Nucleus accumbens (tissue), 56 donors: ENCODE measurements around the gene CKAP2L.

Experiments
- DNase-seq, 56 donors: peaks; one replicate each; lab custom pipeline; 2025; lab: John Stamatoyannopoulos, UW

The CKAP2L gene

DNA sequence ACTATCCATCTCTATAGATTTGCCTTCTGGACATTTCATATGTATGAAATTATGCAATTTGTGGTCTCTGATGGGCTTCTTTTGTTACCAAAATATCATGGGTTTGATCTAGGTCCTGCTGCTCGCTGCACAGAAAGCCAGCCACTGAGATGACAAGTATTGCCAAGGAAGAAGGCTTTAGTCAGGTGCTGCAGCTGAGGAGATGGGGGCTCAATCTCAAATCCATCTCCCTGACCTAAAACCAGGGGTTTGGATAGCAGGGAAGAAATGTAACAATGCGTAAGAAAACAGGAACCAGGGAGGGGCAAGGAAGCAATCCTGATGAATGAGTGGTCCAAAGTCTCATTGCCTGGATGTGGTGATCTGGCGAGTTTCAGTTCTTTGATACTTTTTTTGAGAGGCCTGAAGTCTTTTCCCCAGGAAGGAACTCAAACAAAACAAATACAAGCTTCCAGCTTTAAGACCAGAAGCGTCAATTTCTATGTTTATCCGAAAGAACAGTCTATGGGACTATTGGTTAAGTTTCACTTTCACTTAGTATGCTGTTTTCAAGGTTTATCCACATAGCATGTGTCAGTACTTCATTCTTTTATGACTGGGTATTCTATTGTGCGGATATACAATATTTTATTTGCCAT is 3.4 kb upstream of the CKAP2L start:
- DNase-seq = no peak

DNA sequence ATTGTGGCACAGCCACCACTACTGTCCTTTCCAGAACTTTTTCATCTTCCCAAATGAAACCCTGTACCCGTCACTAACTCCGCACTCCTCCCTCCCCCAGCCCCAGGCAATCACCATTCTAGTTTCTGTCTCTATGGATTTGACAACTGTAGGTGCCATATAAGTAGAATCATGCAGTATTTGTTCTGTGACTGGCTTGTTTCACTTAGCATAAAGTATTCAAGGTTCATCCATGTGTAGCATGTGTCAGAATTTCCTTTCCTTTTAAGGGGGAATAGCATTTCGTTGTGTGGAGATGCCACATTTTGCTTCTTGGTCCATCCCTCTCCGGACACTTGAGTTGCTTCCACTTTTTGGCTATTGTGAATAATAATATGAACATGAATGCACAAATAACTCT is 842 bp upstream of the CKAP2L start:
- DNase-seq = no peak

DNA sequence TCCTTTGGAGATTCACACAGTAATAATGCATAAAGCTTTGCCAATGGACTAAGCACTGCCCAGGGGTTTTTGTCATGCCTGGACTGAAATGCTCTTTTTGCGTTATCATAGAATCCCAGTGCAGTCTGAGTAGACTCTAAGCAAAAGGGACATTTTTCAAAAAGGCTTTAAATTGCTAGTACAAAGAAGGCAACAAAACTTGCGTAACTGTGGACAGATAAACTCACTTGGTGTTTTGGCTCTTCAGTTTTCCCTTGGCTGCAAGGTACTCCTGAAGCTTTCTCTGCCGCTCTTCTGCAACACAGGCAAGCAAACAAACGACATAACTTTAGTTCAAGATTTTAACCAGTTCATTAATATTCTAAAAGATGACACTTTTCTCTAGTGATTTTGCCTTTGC is 2.1 kb downstream of the CKAP2L start:
- DNase-seq = no peak

DNA sequence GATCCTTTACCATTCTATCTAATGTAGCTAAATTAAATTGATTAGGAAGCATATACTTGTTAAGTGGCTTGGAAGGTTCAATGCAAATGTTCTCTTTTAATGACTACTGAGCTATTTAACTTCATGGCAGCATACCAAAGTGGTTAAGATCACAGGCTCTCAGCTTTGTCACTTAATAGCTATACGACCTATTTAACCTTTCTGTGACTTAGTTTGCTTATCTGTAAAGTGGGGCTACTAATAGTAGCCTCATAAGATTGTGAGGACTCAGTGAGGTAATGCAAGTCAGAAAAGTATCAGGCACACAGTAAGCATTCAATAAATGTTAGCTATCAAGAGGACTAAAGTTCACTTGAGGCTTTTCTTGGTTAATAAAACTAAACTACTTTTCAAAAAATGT is 4.3 kb downstream of the CKAP2L start:
- DNase-seq = no peak

DNA sequence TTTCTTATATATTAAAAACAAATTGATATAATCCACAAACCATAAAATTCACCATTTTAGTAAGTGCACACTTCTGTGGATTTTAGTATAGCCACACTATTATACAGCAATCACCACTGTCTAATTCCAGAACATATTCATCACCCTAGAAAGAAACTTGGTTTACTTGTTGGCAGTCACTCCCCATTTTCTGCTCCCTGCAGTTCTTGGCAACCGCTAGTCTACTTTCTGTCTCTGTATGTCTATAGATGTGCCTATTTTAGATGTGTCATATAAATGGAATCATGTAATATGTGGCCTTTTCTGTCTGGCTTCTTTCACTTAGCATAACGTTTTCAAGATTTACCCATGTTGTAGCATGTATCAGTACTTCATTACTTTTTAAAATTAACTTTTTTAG is 5.7 kb downstream of the CKAP2L start:
- DNase-seq = no peak

DNA sequence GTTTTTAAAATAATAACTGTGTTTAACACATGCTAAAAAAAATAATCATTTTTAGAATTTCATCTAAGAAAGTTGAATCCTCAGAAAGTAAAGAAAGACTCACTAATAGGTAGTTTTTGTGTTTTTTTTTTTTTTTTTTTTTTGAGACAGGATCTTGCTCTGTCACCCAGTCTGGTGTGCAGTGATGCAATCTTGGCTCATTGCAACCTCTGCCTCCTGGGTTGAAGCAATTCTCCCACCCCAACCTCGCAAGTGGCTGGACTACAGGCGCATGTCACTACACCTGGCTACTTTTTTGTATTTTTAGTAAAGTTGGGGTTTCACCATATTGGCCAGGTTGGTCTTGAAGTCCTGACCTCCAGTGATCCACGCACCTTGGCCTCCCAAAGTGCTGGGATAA is 7.1 kb downstream of the CKAP2L start:
- no peak for DNase-seq

DNA sequence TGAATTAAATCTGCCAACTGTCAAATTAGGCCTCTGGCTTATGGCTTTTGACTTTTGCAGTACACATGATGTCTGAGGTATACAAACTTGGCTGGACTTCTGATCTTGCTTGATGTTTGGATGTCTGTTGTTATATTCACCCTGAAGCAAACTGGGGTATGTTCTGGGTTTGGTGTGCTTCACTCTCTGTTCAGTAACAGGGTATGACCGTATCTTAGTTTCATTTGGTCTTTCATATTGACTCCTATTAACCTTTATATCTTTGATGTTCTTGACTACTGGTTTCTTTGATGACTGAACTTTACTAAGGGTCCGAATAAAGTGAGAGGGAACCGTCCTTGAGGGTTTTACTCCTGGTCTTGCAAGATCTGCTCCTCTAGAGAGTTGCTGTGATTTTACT is 8.2 kb downstream of the CKAP2L start:
- DNase-seq = no peak

DNA sequence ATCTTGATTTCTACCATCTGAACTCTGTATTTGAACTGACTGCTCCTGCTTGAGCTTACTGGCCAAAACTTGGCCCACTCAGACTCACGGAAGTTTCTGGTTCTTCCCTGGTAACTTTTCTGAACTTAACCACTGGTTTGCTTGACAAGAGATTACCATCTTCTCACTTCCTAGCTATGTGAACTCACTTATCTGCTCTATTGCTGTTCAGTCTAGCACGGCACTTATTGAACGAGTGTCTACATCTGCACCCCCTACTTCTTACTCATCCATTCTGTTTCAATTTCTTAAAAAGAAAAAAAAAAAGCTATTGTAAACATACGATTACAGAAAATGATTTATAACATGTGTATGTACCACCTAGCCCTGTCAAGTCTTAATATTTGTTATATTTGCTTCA is 9.0 kb downstream of the CKAP2L start:
- DNase-seq = no peak

DNA sequence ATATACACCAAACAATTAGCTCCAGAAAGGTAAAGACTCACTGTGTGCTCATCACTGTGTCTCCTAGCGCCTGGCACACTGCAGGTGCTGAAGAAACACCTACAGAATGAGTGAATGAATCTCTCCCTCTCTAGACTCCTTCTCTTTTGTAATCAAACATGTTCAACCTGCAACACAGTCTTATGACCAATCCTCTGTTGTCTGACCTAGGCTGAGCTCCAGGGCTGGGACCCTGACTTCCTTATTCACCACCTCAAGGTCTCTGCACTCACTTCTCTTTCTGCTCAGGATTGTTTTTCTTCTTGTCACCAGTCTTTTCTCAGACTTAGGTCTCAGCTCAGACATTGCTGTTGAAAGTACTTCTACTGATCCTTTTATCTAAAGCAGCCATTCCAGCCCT is 9.8 kb downstream of the CKAP2L start:
- DNase-seq = no peak

DNA sequence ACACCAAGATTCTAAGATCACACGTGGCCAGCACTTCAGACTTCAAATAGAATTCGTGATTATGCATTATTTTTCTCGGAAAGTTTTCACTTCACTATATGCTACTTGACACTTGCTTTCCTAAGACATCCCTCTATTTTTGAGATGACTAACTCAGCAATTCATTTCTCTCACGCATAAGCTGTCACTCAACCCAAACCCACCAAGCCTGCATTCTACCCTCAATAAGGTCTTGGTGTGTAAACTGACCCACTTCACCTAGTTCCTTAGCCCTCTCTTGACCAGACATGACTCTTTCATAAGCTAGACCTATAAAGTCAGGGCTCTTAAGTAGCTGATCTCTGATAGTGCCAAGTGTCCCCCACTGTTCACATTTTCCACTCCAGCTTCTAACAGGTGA is 11.7 kb downstream of the CKAP2L start:
- DNase-seq = no peak

DNA sequence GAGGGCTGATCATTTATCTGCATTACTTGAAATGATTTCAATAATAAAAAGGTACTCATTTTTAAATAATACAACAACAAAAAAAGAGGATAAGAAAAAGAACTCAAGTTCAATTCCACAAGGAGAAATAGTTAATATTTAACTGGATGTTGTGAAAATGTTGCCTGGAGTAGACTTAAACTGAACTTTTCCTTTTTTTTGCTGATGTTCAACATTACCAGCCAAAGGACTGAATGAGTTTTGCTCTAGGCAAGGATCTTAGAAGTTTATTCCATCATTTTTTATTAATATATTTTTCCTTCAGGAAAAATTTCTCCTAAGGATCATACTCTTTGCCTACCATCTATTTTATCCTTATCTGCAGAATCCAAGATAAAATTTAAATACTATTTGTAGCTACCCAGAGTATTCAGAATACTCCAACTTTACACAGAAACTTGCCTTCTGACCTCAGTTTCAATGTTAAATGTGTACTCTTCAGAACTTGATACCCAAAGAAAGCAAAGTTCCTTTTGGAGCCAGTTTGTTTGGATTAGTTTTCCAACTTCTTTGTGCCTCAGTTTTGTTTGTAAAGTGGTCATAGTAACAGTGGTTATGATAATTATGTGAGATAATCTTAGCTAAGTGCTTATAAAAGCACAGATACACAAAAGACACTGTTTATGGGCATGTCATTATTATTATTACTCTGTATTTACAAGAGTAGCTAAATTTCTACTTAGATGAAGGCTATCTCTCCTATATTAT is 12.8 kb downstream of the CKAP2L start:
- DNase-seq = no peak

DNA sequence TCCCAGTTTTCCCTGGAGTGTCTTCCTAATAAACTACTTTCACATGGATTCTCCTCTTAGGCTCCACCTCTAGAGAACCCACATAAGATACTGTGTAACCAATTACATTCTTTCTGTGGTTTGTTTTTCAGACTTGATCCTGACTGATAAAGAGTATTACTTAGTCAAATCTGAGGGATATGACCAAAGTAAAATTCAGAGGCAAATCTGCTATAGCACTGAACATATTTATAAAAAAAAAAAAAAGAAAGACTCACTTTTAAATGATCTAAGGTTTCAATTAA is 13.9 kb downstream of the CKAP2L start:
- no peak for DNase-seq

DNA sequence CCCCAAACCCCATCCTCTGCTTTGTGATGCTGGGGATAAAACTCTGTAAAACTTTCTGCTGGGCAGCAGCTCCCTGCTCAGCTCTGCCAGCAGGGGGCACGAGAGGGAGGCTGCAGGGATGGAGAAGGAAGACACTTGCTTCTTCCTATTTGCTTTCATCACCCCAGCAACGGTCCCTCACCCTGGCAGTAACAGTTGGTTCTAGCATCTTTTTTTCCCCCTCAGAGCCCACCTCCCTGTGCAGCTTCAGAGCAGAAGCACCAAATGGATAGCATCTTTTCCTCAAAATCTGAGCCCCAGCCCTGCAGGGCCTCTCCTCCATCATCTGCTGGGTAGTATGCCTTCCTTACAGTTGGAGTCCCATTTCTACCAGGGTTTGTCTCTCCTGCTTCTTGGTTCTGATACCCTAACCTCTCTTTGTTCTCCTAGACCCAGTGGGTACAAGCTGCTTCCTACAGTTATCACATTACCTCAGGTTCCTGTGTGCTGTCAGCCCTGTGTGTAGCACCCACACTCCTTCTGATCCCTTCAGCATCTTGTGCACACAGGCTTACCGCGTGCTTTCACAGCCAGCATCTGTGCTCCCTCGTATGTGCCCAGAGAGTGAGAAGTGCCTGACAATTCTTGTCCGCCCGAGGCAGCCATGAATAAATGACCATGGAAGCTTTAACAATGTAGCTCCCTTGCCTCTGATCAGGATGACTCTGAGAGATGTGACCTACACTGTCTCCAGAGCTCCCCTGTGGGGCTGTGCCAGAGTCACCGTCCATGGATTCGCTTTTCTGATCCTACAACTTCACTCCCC is 14.5 kb downstream of the CKAP2L start:
- DNase-seq = peak in 51 of 56 donors; percentile 5 to 83 (median 50)

DNA sequence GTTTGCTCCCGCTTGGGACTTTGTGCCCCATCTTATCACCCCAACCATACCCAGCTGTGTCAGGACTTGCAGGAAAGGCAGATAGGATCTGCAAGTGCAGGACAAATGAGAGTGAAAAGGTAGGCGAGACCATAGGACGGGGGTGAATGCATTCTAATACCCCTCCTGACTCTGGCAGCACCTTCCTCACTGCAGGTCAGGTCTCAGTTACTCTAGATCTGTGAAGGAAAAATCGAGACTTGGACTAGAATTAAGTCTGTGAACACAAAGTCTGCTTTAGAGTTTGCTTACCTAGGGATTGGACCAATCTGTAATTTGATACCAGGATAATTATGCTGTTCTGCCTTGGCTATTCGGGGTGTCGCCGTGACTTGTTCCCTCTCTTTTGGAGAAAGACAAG is 23.9 kb downstream of the CKAP2L start:
- no peak for DNase-seq

DNA sequence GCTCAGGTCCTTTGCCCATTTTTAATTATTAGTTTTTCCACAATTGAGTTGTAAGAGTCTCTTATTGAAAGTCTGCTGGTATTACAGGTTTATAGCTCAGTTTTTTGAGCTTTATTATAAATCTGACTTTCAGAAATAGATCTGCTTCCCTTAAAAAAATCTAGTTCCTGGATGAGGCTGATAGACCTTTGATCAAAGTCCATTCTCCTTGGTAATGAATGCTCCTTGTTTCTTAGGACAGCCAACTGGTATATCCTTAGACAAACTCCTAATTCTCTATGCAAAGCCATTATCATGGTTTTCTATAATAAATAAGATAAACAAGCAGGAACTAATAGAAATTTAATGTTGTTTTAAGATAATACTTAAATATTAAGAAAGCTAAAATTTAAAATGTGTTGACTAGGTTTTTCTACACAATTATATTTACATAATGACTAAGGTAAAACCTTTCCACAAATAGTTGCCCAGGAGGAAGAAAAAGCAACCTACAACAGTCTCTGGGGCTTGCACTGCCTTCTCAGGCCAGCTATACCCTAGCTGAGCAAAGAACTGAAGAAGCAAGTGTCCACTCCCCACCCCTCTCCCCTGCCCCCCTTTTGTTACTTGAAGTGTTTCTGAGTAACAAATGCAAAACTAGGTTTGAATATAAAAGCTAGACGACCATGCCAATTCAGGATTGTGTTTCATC is 26.7 kb downstream of the CKAP2L start:
- no peak for DNase-seq

DNA sequence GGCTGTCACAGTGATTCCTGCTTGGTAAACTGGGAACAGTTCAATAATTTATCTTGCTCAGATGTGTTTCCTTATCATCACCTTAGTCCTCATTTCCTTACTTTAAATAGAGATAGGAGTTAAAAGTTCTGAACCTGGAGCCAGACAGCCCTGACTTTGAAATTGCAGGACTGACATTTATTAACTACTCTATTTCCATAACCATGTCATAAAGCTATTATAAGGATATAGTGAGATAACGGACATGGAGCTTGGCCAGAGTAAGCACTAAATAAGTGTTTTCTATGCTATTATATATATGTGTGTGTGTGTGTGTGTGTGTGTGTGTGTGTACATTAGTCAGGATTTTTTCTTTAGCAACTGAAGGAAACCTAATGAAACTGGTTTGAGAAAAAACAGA is 30.5 kb downstream of the CKAP2L start:
- no peak for DNase-seq

DNA sequence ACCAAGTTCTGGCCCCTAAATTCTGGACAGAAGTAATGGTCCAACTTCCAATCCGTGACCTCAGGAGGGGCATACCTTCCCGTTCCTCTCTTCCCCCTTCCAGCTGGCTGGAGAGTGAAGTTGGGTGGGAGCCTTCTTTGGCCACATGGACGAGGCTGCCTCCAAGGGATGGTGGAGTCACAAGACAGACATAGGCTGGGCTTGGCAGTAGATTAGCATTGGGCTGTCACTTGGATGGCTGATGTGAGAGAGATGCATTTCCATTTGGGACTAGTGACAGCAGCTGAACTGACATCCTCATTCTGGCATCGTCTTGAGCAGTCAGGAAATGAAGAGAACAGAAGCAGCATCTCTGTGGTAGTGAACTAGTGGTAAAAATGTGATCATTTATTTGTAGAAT is 31.0 kb downstream of the CKAP2L start:
- DNase-seq = no peak

DNA sequence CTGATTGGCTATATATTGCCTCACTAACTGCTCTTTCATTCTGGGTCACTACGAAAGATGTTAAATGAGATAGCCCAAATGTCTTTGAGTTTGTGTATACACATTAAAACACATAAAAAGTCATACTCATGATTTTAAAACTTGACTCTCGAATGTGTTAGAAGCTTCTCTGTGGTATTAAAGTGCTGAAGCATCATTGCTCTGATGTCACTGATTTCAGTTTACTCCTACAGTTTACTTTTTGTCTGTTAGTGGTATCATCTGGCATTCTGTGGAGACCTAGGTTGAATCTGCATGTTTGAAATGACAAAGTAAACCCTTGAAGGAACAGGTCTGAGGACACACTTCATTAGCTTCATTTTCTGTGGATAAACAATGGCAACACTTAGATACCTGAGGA is 32.9 kb downstream of the CKAP2L start:
- no peak for DNase-seq

DNA sequence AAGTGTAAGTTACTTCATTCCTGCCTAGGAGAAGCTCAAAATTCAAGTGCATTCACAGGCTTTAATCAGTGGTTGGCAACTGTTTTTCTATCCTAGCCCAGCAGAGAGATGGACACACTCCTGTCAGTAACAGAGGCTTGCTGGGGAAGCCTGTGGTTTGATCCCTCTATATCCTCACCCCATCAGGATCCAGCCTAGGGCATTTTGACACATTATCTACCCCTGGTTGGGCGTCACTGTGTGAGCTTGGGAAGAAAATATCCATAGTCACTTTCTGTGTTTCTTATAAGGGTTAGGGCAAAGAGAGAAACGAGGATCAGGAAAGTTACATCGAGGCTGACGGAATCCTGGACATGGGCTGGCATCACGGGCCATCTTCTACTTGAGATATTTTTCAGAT is 33.6 kb downstream of the CKAP2L start:
- DNase-seq = no peak

DNA sequence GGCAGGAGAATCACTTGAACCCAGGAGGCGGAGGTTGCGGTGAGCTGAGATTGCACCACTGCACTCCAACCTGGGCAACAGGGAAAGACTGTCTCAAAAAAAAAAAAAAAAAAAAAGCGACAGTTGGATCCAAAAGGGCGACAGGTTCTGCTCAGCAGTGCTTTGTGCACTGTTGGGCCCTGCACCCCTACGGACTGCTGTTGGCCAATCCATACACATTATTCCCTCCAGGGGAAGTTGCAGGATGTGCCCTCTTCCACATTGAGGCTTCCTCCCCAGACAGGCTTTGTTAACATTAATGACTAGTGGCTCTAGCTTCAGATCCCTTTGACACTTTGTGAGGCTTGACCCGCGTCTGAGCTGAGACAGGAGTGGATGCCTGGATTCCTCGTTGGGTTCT is 34.2 kb downstream of the CKAP2L start:
- no peak for DNase-seq

DNA sequence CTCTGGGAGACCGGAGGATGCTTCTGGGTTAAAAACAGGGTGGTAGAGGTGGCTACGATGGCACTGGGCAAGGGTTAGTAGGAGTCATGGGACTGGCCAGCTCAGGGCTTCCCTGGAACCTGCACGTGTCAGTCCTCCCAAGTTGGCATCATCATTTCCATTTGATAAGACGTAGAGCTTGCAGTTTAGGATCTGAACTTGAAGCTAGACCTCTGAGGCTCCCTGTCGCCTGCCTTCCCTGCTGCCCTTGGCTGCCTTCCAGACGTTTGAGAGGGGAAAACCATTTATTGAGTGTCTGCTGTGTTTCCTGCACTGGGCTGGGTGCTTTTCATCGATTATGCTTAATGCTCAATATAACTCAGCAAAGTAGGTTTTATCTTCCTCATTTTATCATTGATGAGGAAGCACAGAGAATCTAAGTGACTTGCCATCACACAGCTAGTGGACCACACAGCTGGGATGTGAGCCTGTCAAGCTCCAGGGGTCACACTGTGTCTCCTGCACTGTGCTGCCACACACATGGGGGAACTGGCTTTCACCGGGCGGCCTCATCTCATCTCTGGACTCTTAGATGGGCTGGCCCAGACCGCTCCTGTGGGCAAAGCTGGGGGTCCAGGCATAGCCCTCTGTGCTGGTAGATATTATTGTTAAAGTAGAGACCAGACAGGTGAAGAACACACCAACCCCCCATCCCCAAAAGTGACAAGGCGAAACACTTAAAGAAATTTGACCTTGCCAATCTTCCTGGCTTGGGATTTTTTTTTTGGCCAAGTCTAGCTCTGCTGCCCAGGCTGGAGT is 35.8 kb downstream of the CKAP2L start:
- no peak for DNase-seq
